Measurements from ENCODE around the gene TTC34.
"Not testable (repeated sequence)": the region's sequence is repeated elsewhere in the genome, so short reads cannot be mapped to it uniquely, and the experiment has no call there.

DNA sequence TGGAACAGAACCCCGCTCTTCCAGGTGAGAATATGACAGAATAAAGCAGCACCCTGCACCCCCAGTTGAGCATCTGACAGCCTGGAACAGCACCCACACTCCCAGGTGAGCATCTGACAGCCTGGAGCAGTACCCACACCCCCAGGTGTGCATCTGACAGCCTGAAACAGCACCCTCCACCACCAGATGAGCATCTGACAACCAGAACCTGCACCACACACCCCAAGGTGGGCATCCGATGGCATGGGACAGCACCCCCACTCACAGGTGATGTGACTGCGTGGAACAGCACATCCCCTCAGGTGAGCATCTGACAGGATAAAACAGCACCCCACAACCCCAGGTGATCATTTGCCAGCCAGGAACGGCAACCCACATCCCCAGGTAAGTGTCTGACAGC is 26.2 kb downstream of the TTC34 start:
- TF ChIP-seq, protein P1, sequence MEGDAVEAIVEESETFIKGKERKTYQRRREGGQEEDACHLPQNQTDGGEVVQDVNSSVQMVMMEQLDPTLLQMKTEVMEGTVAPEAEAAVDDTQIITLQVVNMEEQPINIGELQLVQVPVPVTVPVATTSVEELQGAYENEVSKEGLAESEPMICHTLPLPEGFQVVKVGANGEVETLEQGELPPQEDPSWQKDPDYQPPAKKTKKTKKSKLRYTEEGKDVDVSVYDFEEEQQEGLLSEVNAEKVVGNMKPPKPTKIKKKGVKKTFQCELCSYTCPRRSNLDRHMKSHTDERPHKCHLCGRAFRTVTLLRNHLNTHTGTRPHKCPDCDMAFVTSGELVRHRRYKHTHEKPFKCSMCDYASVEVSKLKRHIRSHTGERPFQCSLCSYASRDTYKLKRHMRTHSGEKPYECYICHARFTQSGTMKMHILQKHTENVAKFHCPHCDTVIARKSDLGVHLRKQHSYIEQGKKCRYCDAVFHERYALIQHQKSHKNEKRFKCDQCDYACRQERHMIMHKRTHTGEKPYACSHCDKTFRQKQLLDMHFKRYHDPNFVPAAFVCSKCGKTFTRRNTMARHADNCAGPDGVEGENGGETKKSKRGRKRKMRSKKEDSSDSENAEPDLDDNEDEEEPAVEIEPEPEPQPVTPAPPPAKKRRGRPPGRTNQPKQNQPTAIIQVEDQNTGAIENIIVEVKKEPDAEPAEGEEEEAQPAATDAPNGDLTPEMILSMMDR (IDR thresholded peaks at IDR 0.05; ENCODE audit: insufficient read depth, low read length, poor library complexity, severe bottlenecking) = not testable (repeated sequence)
- TF ChIP-seq EZH2phosphoT487 (conservative IDR thresholded peaks at IDR 0.05; ENCODE audit: low read length) = not testable (repeated sequence)

Measured in SU-DHL-6 (cell line).